Stomach (tissue), 4 donors: ENCODE data around the gene DPAGT1.

Experiments
- CTCF ChIP-seq, 7 experiments: fragments of 450-650 bp in 4 of 7; fragments of 200-600 bp in 3 of 7; sonication (generic) in 3 of 7; IDR thresholded peaks; one replicate each; pipeline ENCODE4 v1.5.1; 2016 to 2019; ENCODE audit warnings: antibody characterized with exemption in 7 of 7, control low read depth in 2 of 7, mild to moderate bottlenecking in 1 of 7
- EP300 ChIP-seq: sonication (generic); formaldehyde crosslinking; IDR thresholded peaks from one replicate; pipeline ENCODE4 v1.6.1; 2017; ENCODE audit warnings: antibody characterized with exemption
- POLR2A ChIP-seq, 4 donors: fragments of 450-650 bp; IDR thresholded peaks; one replicate each; pipeline ENCODE4 v1.6.1; 2016; ENCODE audit warnings: antibody characterized with exemption in 4 of 4, control low read depth in 2 of 4, mild to moderate bottlenecking in 1 of 4, moderate library complexity in 1 of 4
- POLR2AphosphoS5 ChIP-seq, 3 donors: sonication (generic); formaldehyde crosslinking; IDR thresholded peaks; one replicate each; pipeline ENCODE4 v1.6.1; 2016; ENCODE audit warnings: antibody characterized with exemption in 3 of 3

GRCh38 chr11:119145551-119145950 is 43.9 kb upstream of the DPAGT1 start:
- TF ChIP-seq POLR2AphosphoS5 (IDR thresholded peaks at IDR 0.05) (no peak), CTCF (IDR thresholded peaks at IDR 0.05) (no peak), EP300 (no peak), POLR2A (IDR thresholded peaks at IDR 0.05) (no peak)
